ENCODE measurements around the gene CDK18. TPM values are rescaled to one million over a fixed set of nuclear protein-coding genes. Genes with fewer than 3 reads are reported as not detected.

The CDK18 gene
- polyA plus RNA-seq, 1 experiment: 0.36 TPM

GRCh38 chr1:205500240-205501233 is 3.9 kb upstream of the CDK18 start:
- H3K27me3 ChIP-seq (ENCODE audit: control insufficient read depth, insufficient read depth, low read length): peaks cover 53% of the 10 kb centered on the region
- no peak overlapping the region for H3K27ac ChIP-seq (ENCODE audit: low read depth, low read length)
- TF ChIP-seq, protein P1, sequence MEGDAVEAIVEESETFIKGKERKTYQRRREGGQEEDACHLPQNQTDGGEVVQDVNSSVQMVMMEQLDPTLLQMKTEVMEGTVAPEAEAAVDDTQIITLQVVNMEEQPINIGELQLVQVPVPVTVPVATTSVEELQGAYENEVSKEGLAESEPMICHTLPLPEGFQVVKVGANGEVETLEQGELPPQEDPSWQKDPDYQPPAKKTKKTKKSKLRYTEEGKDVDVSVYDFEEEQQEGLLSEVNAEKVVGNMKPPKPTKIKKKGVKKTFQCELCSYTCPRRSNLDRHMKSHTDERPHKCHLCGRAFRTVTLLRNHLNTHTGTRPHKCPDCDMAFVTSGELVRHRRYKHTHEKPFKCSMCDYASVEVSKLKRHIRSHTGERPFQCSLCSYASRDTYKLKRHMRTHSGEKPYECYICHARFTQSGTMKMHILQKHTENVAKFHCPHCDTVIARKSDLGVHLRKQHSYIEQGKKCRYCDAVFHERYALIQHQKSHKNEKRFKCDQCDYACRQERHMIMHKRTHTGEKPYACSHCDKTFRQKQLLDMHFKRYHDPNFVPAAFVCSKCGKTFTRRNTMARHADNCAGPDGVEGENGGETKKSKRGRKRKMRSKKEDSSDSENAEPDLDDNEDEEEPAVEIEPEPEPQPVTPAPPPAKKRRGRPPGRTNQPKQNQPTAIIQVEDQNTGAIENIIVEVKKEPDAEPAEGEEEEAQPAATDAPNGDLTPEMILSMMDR (IDR thresholded peaks at IDR 0.05; ENCODE audit: low read depth, low read length): no peak
- no peak overlapping the region for H3K4me3 ChIP-seq (ENCODE audit: low read depth, low read length)
- H3K9me3 ChIP-seq (ENCODE audit: control insufficient read depth, insufficient read depth, low read length): no peaks in the 10 kb centered on the region
- no peak for DNase-seq (ENCODE audit: low read depth, low spot score)
- POLR2A ChIA-PET: no interaction called here
- CTCF ChIA-PET: interaction anchor here (1.0 to 3.0 kb wide), 4 partner anchors 15 to 24 kb away, joined by 3 to 22 read pairs (median 7); no protein-coding TSS in a partner anchor

GRCh38 chr1:205502111-205502810 is 2.2 kb upstream of the CDK18 start:
- no peak for DNase-seq (ENCODE audit: low read depth, low spot score)
- Histone ChIP-seq H3K9me3 (ENCODE audit: control insufficient read depth, insufficient read depth, low read length) (no peaks in the 10 kb centered on the region), H3K4me3 (ENCODE audit: low read depth, low read length) (no peak overlapping the region), H3K27ac (ENCODE audit: low read depth, low read length) (no peak overlapping the region), H3K27me3 (ENCODE audit: control insufficient read depth, insufficient read depth, low read length) (peaks cover 63% of the 10 kb centered on the region)
- ChIA-PET POLR2A (no interaction called here), CTCF (interaction anchor here (3.0 kb wide), 1 partner anchor 17 kb away, joined by 22 read pairs; no protein-coding TSS in a partner anchor)
- TF ChIP-seq, protein P1 (IDR thresholded peaks at IDR 0.05; ENCODE audit: low read depth, low read length): no peak

- Histone ChIP-seq H3K9me3 (ENCODE audit: control insufficient read depth, insufficient read depth, low read length) (no peaks in the 10 kb centered on the region), H3K27me3 (ENCODE audit: control insufficient read depth, insufficient read depth, low read length) (peaks cover 59% of the 10 kb centered on the region), H3K4me3 (ENCODE audit: low read depth, low read length) (no peak overlapping the region), H3K27ac (ENCODE audit: low read depth, low read length) (no peak overlapping the region)
- TF ChIP-seq, protein P1 (IDR thresholded peaks at IDR 0.05; ENCODE audit: low read depth, low read length): no peak
- CTCF ChIA-PET: interaction anchor here (3.0 kb wide), 1 partner anchor 17 kb away, joined by 22 read pairs; no protein-coding TSS in a partner anchor
- no peak for DNase-seq (ENCODE audit: low read depth, low spot score)
- POLR2A ChIA-PET: no interaction called here
These were observed 1.5 kb upstream of the CDK18 start for GRCh38 chr1:205502992-205503391.

DNA sequence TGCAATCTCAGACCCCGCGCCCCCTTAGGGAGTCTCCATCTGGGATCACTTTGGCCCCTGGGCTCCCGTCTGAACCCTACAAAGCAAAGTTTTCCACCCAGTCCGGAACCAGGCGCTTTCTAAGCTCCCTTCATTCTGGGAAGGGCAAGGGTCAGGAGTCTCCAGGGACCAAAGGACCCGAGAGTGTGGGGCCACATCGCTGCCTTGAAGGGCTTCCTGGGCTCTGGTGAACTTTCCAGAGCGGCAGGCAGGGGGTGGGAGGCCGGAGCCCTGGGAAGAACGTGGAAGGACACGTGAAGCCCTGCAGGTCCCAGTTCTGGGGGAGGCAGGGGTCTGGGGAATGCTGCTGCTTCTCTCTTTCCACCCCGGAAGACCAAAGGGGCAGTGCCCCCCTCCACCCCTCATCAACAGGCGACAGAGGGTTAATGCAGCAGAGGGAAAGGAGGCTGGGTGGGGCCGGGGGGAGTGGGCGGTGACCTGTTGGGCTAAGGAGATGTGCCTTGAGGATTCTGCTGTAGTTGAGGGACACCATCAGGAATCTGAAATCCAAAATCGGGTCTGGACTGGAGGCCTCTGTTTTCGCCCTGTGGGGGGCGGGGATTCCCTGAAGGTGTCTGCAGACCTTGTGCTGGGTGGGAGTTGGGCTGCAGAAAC is 734 bp downstream of the CDK18 start:
- POLR2A ChIA-PET: no interaction called here
- H3K9me3 ChIP-seq (ENCODE audit: control insufficient read depth, insufficient read depth, low read length): no peaks in the 10 kb centered on the region; the same call in 1 of the 2 replicates
- TF ChIP-seq, protein P1 (IDR thresholded peaks at IDR 0.05; ENCODE audit: low read depth, low read length): 0 out of 2 replicates have a peak, but pooled peaks have one; percentile 8
- H3K4me3 ChIP-seq (ENCODE audit: low read depth, low read length): peak overlapping the region; percentile 57
- peaks cover 48% of the 10 kb centered on the region for H3K27me3 ChIP-seq (ENCODE audit: control insufficient read depth, insufficient read depth, low read length)
- no peak for DNase-seq (ENCODE audit: low read depth, low spot score)
- no peak overlapping the region for H3K27ac ChIP-seq (ENCODE audit: low read depth, low read length)
- CTCF ChIA-PET: interaction anchor here (0.5 to 1.0 kb wide), 3 partner anchors 20 to 170 kb away, joined by 3 read pairs; no protein-coding TSS in a partner anchor

All from AG04450 (cell line).